Activated effector memory CD4-positive, alpha-beta T cell treated with Interleukin-2 at 50 U/mL for 16 hours (primary cell): ENCODE data around the gene CNTNAP5.

ENCODE experiments used
- DNase-seq: peaks from one replicate; pipeline ENCODE4 v3.0.0-alpha.2; 2020

CNTNAP5 gene

GRCh38 chr2:124025171-124025580 is at the start of gene CNTNAP5:
TSS of gene CNTNAP5 (plus strand) at chr2:124025287. CDS start at chr2:124025651, 364 bp downstream.
- no peak for DNase-seq

GRCh38 chr2:123976054-123976648 is 48.9 kb upstream of the CNTNAP5 start:
- DNase-seq = no peak

- no peak for DNase-seq
Observed at GRCh38 chr2:123993728-123994323, 31.3 kb upstream of the CNTNAP5 start.

- DNase-seq = no peak
Observed at GRCh38 chr2:123999681-124000080, 25.4 kb upstream of the CNTNAP5 start.

GRCh38 chr2:124001696-124002430 is 23.2 kb upstream of the CNTNAP5 start:
- no peak for DNase-seq

GRCh38 chr2:124018890-124019289 is 6.2 kb upstream of the CNTNAP5 start:
- no peak for DNase-seq

- no peak for DNase-seq
Observed at GRCh38 chr2:124024561-124025170, 421 bp upstream of the CNTNAP5 start.

- DNase-seq = no peak
Observed at GRCh38 chr2:124025891-124026434, 876 bp downstream of the CNTNAP5 start.

GRCh38 chr2:124026503-124026902 is 1.4 kb downstream of the CNTNAP5 start:
- DNase-seq = no peak

GRCh38 chr2:124027182-124027581 is 2.1 kb downstream of the CNTNAP5 start:
- no peak for DNase-seq

GRCh38 chr2:124032799-124033198 is 7.7 kb downstream of the CNTNAP5 start:
- no peak for DNase-seq

GRCh38 chr2:124034265-124034664 is 9.2 kb downstream of the CNTNAP5 start:
- no peak for DNase-seq

- no peak for DNase-seq
Observed at GRCh38 chr2:124035001-124035400, 9.9 kb downstream of the CNTNAP5 start.

- no peak for DNase-seq
Observed at GRCh38 chr2:124039032-124039431, 13.9 kb downstream of the CNTNAP5 start.

GRCh38 chr2:124039762-124040291 is 14.7 kb downstream of the CNTNAP5 start:
- no peak for DNase-seq

- no peak for DNase-seq
Observed at GRCh38 chr2:124045894-124046293, 20.8 kb downstream of the CNTNAP5 start.

GRCh38 chr2:124046332-124046731 is 21.2 kb downstream of the CNTNAP5 start:
- no peak for DNase-seq

- DNase-seq = no peak
Observed at GRCh38 chr2:124048102-124048501, 23.0 kb downstream of the CNTNAP5 start.

- no peak for DNase-seq
Observed at GRCh38 chr2:124048664-124049063, 23.6 kb downstream of the CNTNAP5 start.

GRCh38 chr2:124049136-124049535 is 24.0 kb downstream of the CNTNAP5 start:
- no peak for DNase-seq

- no peak for DNase-seq
Observed at GRCh38 chr2:124050833-124051497, 25.9 kb downstream of the CNTNAP5 start.

GRCh38 chr2:124053796-124054195 is 28.7 kb downstream of the CNTNAP5 start:
- DNase-seq = no peak

- no peak for DNase-seq
Observed at GRCh38 chr2:124063596-124063995, 38.5 kb downstream of the CNTNAP5 start.
